GM19099 (cell line): ENCODE measurements around the gene MGLL.

ENCODE experiments used
- POLR2A ChIP-seq: IDR thresholded peaks from 3 replicates; pipeline ENCODE4 v1.6.1; 2011; ENCODE audit warnings: low read depth; ENCODE audit not compliant: insufficient read length; ENCODE audit errors: extremely low read depth

Gene MGLL

DNA sequence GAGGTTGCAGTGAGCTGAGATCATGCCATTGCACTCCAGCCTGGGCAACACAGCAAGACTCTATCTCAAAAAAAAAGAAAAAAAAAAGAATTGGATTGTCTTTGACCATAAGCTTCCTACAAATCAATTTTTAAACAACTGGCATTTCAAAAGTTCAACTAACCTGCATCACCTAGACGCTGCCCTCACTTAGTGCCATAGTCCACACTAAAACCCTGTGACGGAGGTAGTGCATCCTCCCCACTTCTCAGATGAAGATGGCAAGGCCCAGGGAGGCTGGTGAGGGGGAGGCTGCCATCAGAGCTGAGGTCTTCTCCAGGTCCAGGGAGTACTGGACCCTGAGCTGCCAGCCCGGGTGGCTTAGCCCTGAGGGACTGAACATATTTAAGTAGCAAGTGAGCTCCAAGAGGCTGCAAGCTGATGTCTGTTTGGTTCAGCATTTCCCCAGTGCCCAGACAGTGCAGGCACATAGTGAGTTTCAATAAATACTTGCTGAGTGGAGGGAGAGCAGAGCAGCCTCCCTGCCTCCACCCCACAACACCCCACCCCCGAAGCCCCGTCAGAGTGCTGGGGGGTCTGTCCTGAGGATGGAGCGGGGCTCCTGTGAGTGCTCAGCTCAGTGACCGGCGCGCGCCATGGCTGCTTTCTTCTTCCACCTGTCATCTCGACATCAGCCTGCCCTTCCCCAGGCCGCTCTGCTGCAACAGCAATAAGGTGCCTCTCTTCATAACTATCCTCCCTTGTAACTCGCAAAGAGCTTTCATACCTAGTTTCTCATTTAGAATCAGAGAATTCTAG is 52.8 kb downstream of the MGLL start:
- TF ChIP-seq POLR2A: no peak

DNA sequence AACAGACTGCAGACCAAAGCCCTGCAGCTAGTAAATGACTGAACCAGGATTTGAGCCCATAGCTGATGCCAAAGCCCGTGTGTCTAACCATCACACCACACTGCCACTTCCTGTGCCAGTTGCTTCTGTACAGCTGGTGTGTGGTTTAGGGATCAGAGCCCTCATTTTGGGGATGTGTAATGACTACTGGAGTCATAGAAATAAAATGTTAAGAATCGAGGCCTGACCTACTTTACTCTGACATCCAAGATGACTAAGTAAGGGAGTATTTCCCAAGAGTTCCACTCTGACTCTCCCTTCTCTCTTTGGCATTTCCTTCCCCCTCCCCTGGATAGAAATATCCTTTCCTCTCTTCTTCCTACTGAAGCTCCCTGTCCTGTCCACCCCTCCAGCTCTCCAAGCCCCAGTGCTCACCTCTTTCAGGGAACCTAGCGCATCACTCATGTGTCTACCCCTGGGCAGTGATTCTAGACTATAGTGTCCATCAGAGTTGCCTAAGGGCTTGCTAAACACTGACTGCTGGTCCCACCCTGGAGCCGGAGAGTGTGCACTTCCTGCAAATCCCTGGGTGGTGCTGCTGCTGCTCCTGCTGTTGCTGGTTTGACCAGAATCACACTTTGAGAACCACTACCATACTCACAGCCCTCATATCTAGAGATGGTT is 53.8 kb downstream of the MGLL start:
- no peak for TF ChIP-seq POLR2A

DNA sequence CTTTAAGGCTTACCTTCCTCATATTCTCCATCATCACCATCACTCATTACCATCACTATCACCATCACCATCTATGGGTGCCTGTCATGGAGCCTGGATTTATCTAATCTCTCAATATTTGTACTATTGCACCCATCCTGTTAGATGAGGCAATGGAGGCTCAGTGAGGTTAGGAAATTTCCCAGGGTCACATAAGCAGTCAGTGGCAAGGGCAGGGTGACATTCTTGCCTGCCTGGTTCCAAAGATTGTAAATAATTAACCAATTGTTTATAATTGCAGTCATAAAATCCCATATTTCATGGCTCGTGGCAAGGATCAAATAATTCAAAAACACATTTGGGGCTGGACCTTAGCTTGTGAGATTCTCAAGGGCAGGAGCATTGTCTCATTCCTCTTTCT is 55.2 kb downstream of the MGLL start:
- no peak for TF ChIP-seq POLR2A

DNA sequence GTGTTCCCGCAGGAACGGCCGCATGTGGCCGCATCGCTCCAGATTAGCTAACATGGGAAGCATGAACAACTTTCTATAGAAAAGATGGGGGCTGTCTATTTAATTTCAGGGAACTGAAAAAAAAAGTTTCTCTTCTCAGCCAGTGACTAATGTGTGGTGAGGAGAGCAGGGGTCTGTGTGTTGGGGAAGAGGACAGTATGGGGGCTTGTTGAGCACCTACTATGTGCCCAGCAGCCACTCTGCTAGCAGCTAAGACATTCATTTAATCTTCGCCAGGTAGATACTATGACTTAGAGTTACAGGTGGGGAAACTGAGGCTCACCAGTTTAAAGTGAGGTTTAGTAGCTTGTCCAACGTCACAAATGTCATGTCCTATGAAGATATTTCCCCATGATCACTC is 56.6 kb downstream of the MGLL start:
- no peak for TF ChIP-seq POLR2A

DNA sequence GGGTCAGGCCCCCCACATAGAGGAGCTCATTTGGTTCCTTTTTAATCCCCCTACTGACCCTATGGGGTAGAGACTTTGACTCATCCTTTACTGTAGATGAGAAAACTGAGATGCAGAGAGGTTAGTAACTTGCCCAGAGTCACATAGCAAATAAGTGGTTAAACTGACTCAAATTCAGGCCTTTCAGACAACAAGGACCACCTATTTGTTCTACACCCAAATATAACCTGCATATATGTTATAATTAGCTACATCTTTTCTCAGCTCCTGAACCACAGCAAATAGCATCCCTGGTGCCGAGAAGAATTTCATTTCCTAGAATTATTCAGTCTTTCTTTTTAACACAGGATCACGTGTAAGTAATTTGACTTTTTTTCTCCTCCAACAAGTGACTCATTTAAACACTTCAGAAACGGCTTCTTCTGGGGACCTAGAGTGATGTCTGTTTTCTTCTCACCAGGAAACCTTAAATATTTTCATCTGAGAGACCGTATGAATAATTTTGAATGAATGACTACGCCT is 57.4 kb downstream of the MGLL start:
- peak; percentile 17 for TF ChIP-seq POLR2A

DNA sequence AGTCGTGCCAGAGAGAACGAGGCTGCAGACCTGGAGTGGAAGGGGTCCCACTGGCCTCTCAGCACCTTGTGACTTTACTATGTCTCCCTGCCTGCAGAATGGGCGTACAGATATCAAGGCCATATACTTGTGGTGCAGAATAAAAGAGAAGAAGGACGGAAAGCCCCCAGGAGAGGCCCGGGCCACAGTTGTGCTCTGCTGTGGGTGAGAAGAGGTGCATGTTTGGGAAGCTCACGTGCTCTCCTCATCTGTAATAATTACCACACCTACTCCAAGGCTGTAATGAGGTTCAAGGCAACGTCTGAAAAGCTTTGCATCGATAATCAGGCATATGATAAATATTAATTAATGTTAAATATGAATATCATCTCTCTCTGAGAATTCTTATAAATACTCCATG is 58.0 kb downstream of the MGLL start:
- TF ChIP-seq POLR2A: no peak

DNA sequence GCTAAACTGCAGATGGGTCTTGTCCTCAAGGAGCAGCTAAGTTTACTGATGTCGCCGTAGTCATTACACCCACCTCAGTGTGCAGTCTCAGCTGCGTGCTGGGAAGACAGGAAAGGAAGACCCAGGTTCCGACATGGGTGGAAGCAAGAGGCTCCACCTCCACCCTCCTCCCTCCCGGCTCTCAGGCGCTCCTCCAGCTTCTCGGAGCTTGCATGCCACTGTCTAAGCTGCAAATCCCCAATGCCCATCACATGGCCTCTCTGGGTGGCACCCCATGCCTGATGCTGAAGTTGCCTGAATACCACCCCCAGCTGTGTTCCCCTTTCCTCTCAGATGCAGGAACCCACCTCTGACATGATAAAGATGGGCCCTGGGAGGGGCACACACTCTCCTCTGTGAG is 58.5 kb downstream of the MGLL start:
- TF ChIP-seq POLR2A: no peak

DNA sequence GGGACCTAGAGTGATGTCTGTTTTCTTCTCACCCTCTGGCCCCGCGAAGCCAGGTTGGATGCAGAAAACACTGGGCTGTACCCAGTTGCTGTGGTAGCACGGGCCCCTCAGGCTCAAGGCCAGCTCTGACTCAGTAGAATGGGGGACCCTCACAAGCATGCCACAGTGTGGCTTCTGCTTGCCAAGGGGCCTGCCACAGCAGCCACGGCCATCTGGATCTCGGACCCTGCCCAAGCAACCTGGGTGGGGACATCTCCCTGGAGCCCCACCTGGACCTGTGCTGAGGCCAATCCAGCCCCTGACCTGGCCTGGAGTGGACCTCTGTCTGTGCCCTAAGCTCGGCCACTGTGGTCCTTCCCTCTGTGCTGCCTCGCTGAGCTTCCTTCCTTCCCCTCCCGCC is 59.0 kb downstream of the MGLL start:
- no peak for TF ChIP-seq POLR2A

DNA sequence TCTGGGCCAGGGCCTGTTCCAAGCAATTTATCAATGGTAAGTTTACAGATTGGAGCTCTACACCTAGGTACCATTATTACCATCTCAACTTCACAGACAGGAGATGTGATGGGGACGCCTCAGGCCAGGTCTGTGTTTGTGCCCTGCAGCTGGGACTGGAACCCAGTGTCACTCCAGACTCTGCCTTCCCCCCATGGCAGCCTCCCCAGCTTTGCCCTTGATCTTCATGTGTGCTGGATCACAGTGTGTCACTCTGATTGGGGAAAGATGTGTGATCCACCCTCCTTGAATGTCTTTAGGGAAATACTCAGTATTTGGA is 59.6 kb downstream of the MGLL start:
- no peak for TF ChIP-seq POLR2A

DNA sequence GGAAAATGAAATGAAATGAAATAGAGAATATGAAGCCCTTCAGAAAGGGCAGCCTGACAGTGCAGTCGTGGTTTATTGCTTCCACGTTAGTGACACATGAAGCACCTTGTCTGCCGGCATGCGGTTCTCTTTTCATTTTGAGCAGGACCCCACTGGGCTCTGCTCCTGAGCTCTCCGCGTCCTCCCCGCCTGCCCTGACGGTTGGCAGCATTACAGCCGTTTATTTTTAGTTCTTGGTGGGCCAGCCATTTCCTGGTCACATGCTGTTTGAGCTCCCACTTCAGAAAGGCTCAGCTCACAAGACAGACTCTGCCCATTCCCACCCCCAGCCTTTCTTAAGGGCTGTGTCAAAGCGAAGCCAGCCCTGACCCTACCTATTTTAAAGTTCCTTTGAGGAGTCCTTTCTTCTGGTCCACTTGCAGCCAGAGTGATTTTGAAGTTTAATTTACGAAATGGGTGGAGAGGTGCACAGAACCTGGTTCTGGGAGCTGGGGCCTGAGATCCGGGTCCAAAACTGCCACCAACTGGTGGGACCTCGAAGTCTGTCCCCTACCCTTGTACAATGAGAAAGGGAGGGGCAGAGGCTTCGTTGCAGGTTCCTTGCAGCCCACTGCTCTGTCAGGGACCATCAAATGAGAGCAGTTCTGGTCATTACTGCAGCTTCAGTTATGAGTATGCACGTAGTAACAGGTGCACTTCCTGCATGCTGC is 60.1 kb downstream of the MGLL start:
- TF ChIP-seq POLR2A: peak; percentile 40

DNA sequence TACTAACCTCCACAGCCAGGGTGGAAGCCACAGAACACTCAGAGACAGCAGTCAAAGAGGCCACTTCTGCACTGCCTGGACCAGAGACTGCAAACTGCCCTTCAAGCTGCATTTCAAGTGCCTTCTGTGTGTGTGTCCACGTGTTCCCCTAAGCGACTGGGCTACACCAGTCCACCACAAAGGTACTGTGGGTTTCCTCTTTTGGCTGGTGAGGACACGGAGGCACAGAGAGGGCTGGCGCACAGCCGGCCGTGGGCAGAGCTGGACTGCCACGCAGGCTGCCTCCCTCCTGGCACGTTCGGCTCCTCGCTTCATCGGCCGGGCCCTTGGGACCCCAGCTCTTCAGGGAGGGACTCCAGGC is 60.9 kb downstream of the MGLL start:
- peak; percentile 62 for TF ChIP-seq POLR2A

DNA sequence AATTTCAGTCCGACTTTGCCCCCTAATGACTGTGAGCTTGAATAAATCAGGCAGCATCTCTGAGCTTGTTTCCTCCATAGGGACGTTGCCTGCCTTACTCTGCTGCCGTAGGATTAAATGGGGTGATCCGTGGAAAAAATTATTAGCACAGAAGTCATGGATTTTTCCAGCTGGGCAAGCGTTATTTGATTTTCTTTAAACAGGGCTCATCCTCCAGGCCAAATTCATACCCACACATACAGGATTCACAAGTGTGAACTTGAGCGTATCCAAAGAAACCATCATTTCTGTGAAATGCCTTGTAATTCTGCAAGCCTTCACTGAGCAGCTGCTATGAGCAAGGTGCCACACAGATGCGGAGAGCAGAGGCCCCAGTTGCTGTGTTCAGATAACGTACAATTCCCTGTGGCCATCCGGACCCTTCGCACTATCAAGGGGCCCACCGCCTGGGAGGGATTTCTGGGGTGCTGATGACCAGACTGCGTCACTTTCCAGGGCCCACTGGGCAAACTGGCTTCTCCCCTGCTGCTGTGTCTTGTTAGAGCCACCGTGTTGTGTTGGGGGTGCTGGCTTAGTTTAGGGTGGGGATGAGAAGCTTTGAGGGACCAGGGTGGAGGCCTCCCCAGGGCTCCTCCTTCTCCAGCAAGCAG is 61.4 kb downstream of the MGLL start:
- no peak for TF ChIP-seq POLR2A

DNA sequence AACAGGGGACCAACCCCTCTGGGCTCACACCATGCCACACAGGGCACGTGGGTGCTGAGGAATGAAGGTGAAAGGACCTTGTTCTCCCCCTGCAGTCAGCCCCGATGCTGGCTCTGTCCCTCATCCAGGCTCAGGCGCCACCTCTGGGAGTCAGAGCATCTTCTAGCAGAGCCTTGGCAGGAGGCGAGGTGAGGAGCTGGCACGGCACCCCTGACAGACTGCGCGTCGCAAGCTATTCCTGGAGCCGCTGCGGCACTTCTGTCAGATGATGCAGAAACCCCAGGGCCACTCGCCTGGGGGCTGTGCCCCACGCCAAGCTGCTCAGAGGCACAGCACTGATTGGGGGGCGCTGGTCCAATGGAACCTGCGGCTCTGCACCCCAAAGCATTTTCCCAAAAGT is 62.0 kb downstream of the MGLL start:
- TF ChIP-seq POLR2A: no peak

DNA sequence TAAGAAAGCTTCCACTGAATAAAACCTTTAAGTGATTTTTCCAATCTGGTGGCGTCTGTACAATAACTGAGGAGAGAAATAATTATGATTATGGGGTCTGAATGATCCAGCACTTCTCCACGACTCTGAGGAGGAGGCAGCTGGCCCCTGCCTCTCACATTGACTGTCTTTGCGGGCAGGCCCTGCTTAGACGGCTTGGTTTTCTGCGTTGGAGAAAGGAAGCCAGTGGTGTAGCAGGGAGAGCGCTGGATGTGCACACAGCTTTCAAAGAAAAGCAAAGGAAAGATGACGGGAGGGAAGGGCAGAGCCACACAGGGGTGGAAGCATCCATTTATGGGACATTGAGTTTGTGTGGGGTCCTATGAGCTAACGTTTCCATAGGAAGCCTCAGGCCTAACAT is 62.5 kb downstream of the MGLL start:
- TF ChIP-seq POLR2A: no peak

DNA sequence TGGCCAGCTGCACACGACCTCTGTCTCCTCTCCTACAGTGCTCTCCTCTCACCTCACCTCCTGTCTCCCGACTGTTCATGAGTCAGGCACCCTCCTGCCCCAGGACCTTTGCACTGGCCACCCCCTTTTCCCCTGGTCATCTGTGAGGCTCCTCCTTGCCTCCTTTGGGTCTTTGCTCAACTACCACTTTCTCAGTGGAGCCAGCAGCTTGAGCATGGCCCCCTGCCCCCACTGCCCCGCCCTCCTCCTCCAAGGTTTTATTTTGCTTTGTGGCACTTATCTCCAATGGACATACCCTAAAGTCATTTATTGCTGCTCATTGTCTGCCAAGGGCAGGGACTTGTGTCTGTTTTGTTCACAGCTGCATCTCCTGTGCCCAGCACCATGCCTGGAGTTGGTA is 64.3 kb downstream of the MGLL start:
- no peak for TF ChIP-seq POLR2A
